HG03066 (cell line): ENCODE results near the gene AHRR.
"Not testable (repeated sequence)": the region's sequence is repeated elsewhere in the genome, so short reads cannot be mapped to it uniquely, and the experiment has no call there.

Experiments used
- ATAC-seq: cut with Tn5 transposase; IDR thresholded peaks from one replicate; pipeline ENCODE4 v1.9.1; 2021; ENCODE audit warnings: low read depth; ENCODE audit not compliant: unreplicated experiment

The AHRR gene

GRCh38 chr5:479566-480319 is 158.2 kb downstream of the AHRR start:
- ATAC-seq, result no peak

- ATAC-seq, result no peak
These were observed 159.8 kb downstream of the AHRR start for GRCh38 chr5:481347-481746.

- no peak for ATAC-seq
These were observed 160.5 kb downstream of the AHRR start for GRCh38 chr5:482021-482420.

- ATAC-seq, result no peak
These were observed 161.0 kb downstream of the AHRR start for GRCh38 chr5:482506-482905.

GRCh38 chr5:483011-483410 is 161.5 kb downstream of the AHRR start:
- no peak for ATAC-seq

GRCh38 chr5:483434-484140 is 162.1 kb downstream of the AHRR start:
- ATAC-seq, result no peak

- no peak for ATAC-seq
These were observed 163.0 kb downstream of the AHRR start for GRCh38 chr5:484556-484955.

- no peak for ATAC-seq
These were observed 163.8 kb downstream of the AHRR start for GRCh38 chr5:485113-485945.

GRCh38 chr5:485946-486491 is 164.5 kb downstream of the AHRR start:
- ATAC-seq, result no peak

- not testable (repeated sequence) for ATAC-seq
These were observed 165.1 kb downstream of the AHRR start for GRCh38 chr5:486597-486996.
